GM18508 (cell line): ENCODE results near the gene TSPAN31.

ENCODE experiments used
- ATAC-seq: cut with Tn5 transposase; IDR thresholded peaks from one replicate; pipeline ENCODE4 v1.9.1; 2021; ENCODE audit warnings: moderate number of reproducible peaks; ENCODE audit not compliant: insufficient read depth, unreplicated experiment

Gene TSPAN31

GRCh38 chr12:57750561-57751431 is 6.0 kb downstream of the TSPAN31 start:
- no peak for ATAC-seq

GRCh38 chr12:57751432-57751787 is 6.6 kb downstream of the TSPAN31 start:
- ATAC-seq: no peak

GRCh38 chr12:57751788-57752667 is 7.2 kb downstream of the TSPAN31 start, which contains the start of gene CDK4:
Gene CDK4 (minus strand): TSS chr12:57752310. CDS start chr12:57751717, 593 bp downstream.
- peak; percentile 48 for ATAC-seq

GRCh38 chr12:57752668-57753000 is 7.8 kb downstream of the TSPAN31 start:
- no peak for ATAC-seq

- no peak for ATAC-seq
These were observed 9.0 kb downstream of the TSPAN31 start for GRCh38 chr12:57753756-57754337.

- no peak for ATAC-seq
These were observed 9.8 kb downstream of the TSPAN31 start, which contains the start of gene MARCHF9 for GRCh38 chr12:57754411-57755193. Gene MARCHF9 (plus strand): TSS chr12:57755103. CDS start chr12:57755529, 426 bp downstream.

GRCh38 chr12:57755194-57755453 is 10.3 kb downstream of the TSPAN31 start:
- no peak for ATAC-seq

GRCh38 chr12:57755454-57756372 is 10.9 kb downstream of the TSPAN31 start:
- ATAC-seq: no peak

GRCh38 chr12:57756406-57757341 is 11.8 kb downstream of the TSPAN31 start:
- ATAC-seq: no peak

GRCh38 chr12:57757771-57758170 is 12.9 kb downstream of the TSPAN31 start:
- ATAC-seq: no peak

GRCh38 chr12:57758552-57759359 is 13.9 kb downstream of the TSPAN31 start:
- no peak for ATAC-seq

GRCh38 chr12:57759360-57759980 is 14.6 kb downstream of the TSPAN31 start:
- no peak for ATAC-seq

GRCh38 chr12:57760347-57760982 is 15.6 kb downstream of the TSPAN31 start:
- no peak for ATAC-seq

- no peak for ATAC-seq
These were observed 16.7 kb downstream of the TSPAN31 start for GRCh38 chr12:57761391-57761998.

GRCh38 chr12:57762463-57762862 is 17.6 kb downstream of the TSPAN31 start:
- no peak for ATAC-seq
